ENCODE measurements around the gene PPIF.
"Not testable (repeated sequence)": the region's sequence is repeated elsewhere in the genome, so short reads cannot be mapped to it uniquely, and the experiment has no call there.

The PPIF gene

GRCh38 chr10:79331709-79332108 is 15.6 kb upstream of the PPIF start:
- peak; percentile 98 for DNase-seq

GRCh38 chr10:79332610-79333315 is 14.5 kb upstream of the PPIF start:
- not testable (repeated sequence) for DNase-seq

GRCh38 chr10:79333513-79333912 is 13.8 kb upstream of the PPIF start:
- DNase-seq, result peak; percentile 84

- DNase-seq, result no peak
These were observed 12.7 kb upstream of the PPIF start for GRCh38 chr10:79334573-79334972.

GRCh38 chr10:79335094-79335469 is 12.2 kb upstream of the PPIF start:
- no peak for DNase-seq

GRCh38 chr10:79335470-79336235 is 11.6 kb upstream of the PPIF start:
- DNase-seq, result no peak

- no peak for DNase-seq
These were observed 11.0 kb upstream of the PPIF start for GRCh38 chr10:79336276-79336675.

GRCh38 chr10:79336739-79337138 is 10.5 kb upstream of the PPIF start:
- DNase-seq, result no peak

GRCh38 chr10:79337783-79338469 is 9.3 kb upstream of the PPIF start:
- DNase-seq, result not testable (repeated sequence)

- DNase-seq, result no peak
These were observed 8.0 kb upstream of the PPIF start for GRCh38 chr10:79339266-79339665.

- DNase-seq, result no peak
These were observed 6.5 kb upstream of the PPIF start for GRCh38 chr10:79340646-79341244.

- no peak for DNase-seq
These were observed 4.9 kb upstream of the PPIF start for GRCh38 chr10:79342295-79342761.

GRCh38 chr10:79342811-79343561 is 4.3 kb upstream of the PPIF start:
- no peak for DNase-seq

GRCh38 chr10:79344502-79345195 is 2.6 kb upstream of the PPIF start:
- no peak for DNase-seq

GRCh38 chr10:79345241-79346011 is 1.8 kb upstream of the PPIF start:
- DNase-seq, result no peak

- DNase-seq, result no peak
These were observed 1.3 kb upstream of the PPIF start for GRCh38 chr10:79346012-79346340.

- DNase-seq, result no peak
These were observed 662 bp upstream of the PPIF start for GRCh38 chr10:79346388-79347225.

GRCh38 chr10:79347894-79348639 is 798 bp downstream of the PPIF start:
- DNase-seq, result peak; percentile 67

GRCh38 chr10:79348640-79348988 is 1.3 kb downstream of the PPIF start:
- DNase-seq, result no peak

GRCh38 chr10:79349072-79349491 is 1.8 kb downstream of the PPIF start:
- DNase-seq, result no peak
